ENCODE measurements around the gene FBXW8.

DNA sequence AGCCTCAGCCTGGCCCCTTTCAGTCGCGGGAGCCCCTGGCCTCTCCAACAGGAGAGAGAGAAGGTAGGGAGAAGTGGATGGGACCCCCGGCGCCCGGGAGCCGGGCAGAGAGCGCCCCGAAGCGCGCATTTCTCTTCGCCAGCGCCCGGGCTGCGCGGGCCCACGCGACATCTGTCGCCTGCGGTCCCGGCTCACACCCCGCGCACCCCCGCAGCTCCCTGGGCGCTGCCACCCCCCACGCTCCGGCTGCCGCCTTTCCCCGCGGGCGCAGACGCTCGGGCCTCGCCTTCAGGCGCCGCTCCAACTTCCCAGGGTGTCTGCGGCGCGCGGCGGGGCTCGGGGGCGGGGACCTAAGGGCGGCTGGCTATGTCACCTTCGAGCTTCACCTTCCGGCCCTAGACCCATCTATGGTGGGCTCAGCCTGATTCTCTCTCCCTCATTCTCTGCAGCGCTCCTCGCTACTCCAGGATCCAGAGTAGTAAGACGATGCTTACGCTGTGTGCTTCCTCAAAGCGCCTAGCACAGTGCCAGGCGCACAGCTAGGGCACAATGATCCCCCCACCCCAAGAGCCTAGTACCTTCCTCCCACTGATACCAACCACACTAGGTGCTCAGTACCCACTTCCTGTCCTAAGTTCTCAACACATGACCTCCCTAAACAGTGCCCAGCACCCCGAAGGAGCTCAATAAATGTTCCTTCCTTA lies 31.1 kb upstream of the FBXW8 start:
- TF ChIP-seq, protein P1, sequence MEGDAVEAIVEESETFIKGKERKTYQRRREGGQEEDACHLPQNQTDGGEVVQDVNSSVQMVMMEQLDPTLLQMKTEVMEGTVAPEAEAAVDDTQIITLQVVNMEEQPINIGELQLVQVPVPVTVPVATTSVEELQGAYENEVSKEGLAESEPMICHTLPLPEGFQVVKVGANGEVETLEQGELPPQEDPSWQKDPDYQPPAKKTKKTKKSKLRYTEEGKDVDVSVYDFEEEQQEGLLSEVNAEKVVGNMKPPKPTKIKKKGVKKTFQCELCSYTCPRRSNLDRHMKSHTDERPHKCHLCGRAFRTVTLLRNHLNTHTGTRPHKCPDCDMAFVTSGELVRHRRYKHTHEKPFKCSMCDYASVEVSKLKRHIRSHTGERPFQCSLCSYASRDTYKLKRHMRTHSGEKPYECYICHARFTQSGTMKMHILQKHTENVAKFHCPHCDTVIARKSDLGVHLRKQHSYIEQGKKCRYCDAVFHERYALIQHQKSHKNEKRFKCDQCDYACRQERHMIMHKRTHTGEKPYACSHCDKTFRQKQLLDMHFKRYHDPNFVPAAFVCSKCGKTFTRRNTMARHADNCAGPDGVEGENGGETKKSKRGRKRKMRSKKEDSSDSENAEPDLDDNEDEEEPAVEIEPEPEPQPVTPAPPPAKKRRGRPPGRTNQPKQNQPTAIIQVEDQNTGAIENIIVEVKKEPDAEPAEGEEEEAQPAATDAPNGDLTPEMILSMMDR (IDR thresholded peaks at IDR 0.05), result no peak
- no peak for TF ChIP-seq POLR2A (IDR thresholded peaks at IDR 0.05)
